ENCODE results near the gene JPH3.

Gene JPH3

GRCh38 chr16:87671715-87672270, 69.5 kb downstream of the JPH3 start:
- intact Hi-C loops (cut with DNase I; ENCODE audit: low total_unique reads): no loop called here
- no peak for TF ChIP-seq CTCF (IDR thresholded peaks at IDR 0.05)
- no peaks in the 10 kb centered on the region for H3K9me3 ChIP-seq
- no peaks in the 10 kb centered on the region for H3K4me1 ChIP-seq
- no peak overlapping the region for H3K4me3 ChIP-seq
- no peak overlapping the region for H3K27ac ChIP-seq
- no peaks in the 10 kb centered on the region for H3K36me3 ChIP-seq
- H3K27me3 ChIP-seq: peaks cover 0 to 58% of the 10 kb centered on the region in 2 donors
- no peak for DNase-seq

GRCh38 chr16:87674419-87674818, 72.1 kb downstream of the JPH3 start:
- Histone ChIP-seq H3K27ac (no peak overlapping the region), H3K36me3 (no peaks in the 10 kb centered on the region), H3K4me1 (no peaks in the 10 kb centered on the region), H3K27me3 (peaks cover 0 to 47% of the 10 kb centered on the region in 2 donors), H3K4me3 (no peak overlapping the region), H3K9me3 (no peaks in the 10 kb centered on the region)
- no peak for TF ChIP-seq CTCF (IDR thresholded peaks at IDR 0.05)
- DNase-seq: no peak
- intact Hi-C loops (cut with DNase I; ENCODE audit: low total_unique reads): no loop called here

GRCh38 chr16:87675111-87675719, 72.9 kb downstream of the JPH3 start:
- H3K9me3 ChIP-seq: no peaks in the 10 kb centered on the region
- no peak overlapping the region for H3K4me3 ChIP-seq
- intact Hi-C loops (cut with DNase I; ENCODE audit: low total_unique reads): no loop called here
- no peak for TF ChIP-seq CTCF (IDR thresholded peaks at IDR 0.05)
- H3K36me3 ChIP-seq: no peaks in the 10 kb centered on the region
- H3K27ac ChIP-seq: no peak overlapping the region
- H3K27me3 ChIP-seq: peaks cover 0 to 47% of the 10 kb centered on the region in 2 donors
- DNase-seq: no peak
- H3K4me1 ChIP-seq: no peaks in the 10 kb centered on the region

GRCh38 chr16:87677830-87678229, 75.5 kb downstream of the JPH3 start:
- peaks cover 0 to 46% of the 10 kb centered on the region in 2 donors for H3K27me3 ChIP-seq
- no peak overlapping the region for H3K27ac ChIP-seq
- H3K9me3 ChIP-seq: no peaks in the 10 kb centered on the region
- H3K4me1 ChIP-seq: no peaks in the 10 kb centered on the region
- no peak for TF ChIP-seq CTCF (IDR thresholded peaks at IDR 0.05)
- H3K4me3 ChIP-seq: no peak overlapping the region
- intact Hi-C loops (cut with DNase I; ENCODE audit: low total_unique reads): no loop called here
- H3K36me3 ChIP-seq: no peaks in the 10 kb centered on the region
- no peak for DNase-seq

GRCh38 chr16:87678618-87679017, 76.3 kb downstream of the JPH3 start:
- Histone ChIP-seq H3K36me3 (no peaks in the 10 kb centered on the region), H3K27ac (no peak overlapping the region), H3K27me3 (peaks cover 0 to 51% of the 10 kb centered on the region in 2 donors), H3K9me3 (no peaks in the 10 kb centered on the region), H3K4me1 (no peaks in the 10 kb centered on the region), H3K4me3 (no peak overlapping the region)
- no peak for TF ChIP-seq CTCF (IDR thresholded peaks at IDR 0.05)
- intact Hi-C loops (cut with DNase I; ENCODE audit: low total_unique reads): no loop called here
- no peak for DNase-seq

All from tibial artery (tissue), 4 donors.